Stimulated activated naive CD8-positive, alpha-beta T cell treated with anti-CD3 and anti-CD28 coated beads, Interleukin-15, Interleukin-2, amounts not matched to agents 100 U/mL and 50 U/mL, for 24 hours (primary cell): ENCODE measurements around the gene LMO3.
"Not testable (repeated sequence)": the region's sequence is repeated elsewhere in the genome, so short reads cannot be mapped to it uniquely, and the experiment has no call there.

Experiments
- ATAC-seq: fragments of 150-1000 bp; cut with Tn5 transposase; one replicate; pipeline ENCODE4 v1.10.0; 2021
- DNase-seq: peaks from one replicate; pipeline ENCODE4 v3.0.0; 2021

LMO3 gene

GRCh38 chr12:16542586-16542985 is 63.4 kb downstream of the LMO3 start:
- ATAC-seq, result no peak
- DNase-seq, result no peak

- not testable (repeated sequence) for ATAC-seq, DNase-seq
Measured at GRCh38 chr12:16537652-16538051, 68.3 kb downstream of the LMO3 start.

- DNase-seq, result no peak
- ATAC-seq, result no peak
Measured at GRCh38 chr12:16531621-16532020, 74.3 kb downstream of the LMO3 start.

- DNase-seq (no peak), ATAC-seq (no peak)
Measured at GRCh38 chr12:16530268-16530850, 75.6 kb downstream of the LMO3 start.

- ATAC-seq (no peak), DNase-seq (no peak)
Measured at GRCh38 chr12:16526693-16527092, 79.3 kb downstream of the LMO3 start.

GRCh38 chr12:16524378-16524777 is 81.6 kb downstream of the LMO3 start:
- ATAC-seq (no peak), DNase-seq (no peak)

- ATAC-seq (no peak), DNase-seq (no peak)
Measured at GRCh38 chr12:16523951-16524331, 82.0 kb downstream of the LMO3 start.

GRCh38 chr12:16523284-16523950 is 82.5 kb downstream of the LMO3 start:
- DNase-seq (no peak), ATAC-seq (no peak)

- no peak for DNase-seq
Measured at GRCh38 chr12:16520328-16520727, 85.6 kb downstream of the LMO3 start.

GRCh38 chr12:16515666-16516065 is 90.3 kb downstream of the LMO3 start:
- DNase-seq, result no peak
- no peak for ATAC-seq

More at GRCh38 chr12:16520328-16520727, 85.6 kb downstream of the LMO3 start:
- ATAC-seq, result no peak

- DNase-seq (no peak), ATAC-seq (no peak)
Measured at GRCh38 chr12:16513231-16513630, 92.7 kb downstream of the LMO3 start.

- DNase-seq, result no peak
- no peak for ATAC-seq
Measured at GRCh38 chr12:16509411-16509810, 96.6 kb downstream of the LMO3 start.

- no peak for ATAC-seq
- DNase-seq, result no peak
Measured at GRCh38 chr12:16506394-16506793, 99.6 kb downstream of the LMO3 start.

GRCh38 chr12:16504200-16504599 is 101.8 kb downstream of the LMO3 start:
- ATAC-seq (no peak), DNase-seq (no peak)

- DNase-seq, result no peak
- no peak for ATAC-seq
Measured at GRCh38 chr12:16499611-16500010, 106.4 kb downstream of the LMO3 start.
